ENCODE results near the gene COLEC12.
"Not testable (repeated sequence)": the region's sequence is repeated elsewhere in the genome, so short reads cannot be mapped to it uniquely, and the experiment has no call there.

Gene COLEC12

DNA sequence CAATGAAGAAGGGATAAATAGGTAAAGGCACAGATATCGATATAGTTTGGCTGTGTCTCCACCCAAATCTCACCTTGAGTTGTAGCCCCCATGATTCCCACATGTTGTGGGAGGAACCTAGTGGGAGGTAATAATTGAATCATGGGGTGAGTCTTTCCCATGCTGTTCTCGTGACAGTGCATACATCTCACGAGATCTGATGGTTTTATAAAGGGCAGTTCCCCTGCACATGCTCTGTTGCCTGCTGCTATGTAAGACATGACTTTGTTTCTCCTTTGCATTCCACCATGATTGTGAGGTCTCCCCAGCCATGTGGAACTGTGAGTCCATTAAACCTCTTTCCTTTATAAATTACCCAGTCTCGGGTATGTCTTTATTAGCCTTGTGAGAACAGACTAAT lies 192.4 kb downstream of the COLEC12 start:
- DNase-seq; H3K27ac Mint-ChIP-seq; ATAC-seq (replicated peaks); H3K9me3 Mint-ChIP-seq; H3K4me1 Mint-ChIP-seq; H3K36me3 Mint-ChIP-seq; H3K4me3 Mint-ChIP-seq: not testable (repeated sequence)
- H3K27me3 Mint-ChIP-seq: peaks cover 4 to 17% of the 10 kb centered on the region in 2 donors

DNA sequence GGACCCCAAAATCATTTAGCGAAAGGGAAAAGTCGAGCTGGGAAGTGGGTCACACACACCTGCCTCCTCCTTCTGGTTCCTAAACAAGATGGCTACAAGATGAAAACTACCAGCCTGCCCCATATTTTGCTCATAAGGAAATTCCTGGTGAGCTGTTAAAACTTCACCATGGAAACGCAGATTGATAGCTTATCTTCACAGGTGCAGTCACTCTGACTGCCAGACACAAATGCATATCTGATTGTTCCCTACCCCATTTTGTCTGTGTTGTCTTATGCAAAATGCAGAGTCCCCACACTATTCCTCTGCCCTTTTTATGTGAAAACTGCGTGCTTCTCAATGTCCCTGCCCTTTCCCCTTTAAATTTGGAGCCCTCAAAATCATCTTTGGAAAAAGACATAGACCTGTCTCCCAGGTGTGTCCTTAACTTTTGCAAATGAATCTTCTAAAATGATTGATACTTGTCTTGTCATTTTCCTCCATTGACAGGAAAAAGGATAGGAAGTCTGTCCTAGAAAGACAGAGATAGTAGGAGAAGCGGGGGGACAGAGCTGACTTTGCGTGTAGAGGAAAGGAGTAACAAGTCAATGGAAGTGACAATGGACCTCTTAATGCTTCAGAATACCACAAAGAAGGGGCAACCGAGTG lies 193.8 kb downstream of the COLEC12 start:
- no peak overlapping the region for H3K27ac Mint-ChIP-seq
- no peaks in the 10 kb centered on the region for H3K36me3 Mint-ChIP-seq
- H3K9me3 Mint-ChIP-seq: no peaks in the 10 kb centered on the region
- H3K4me1 Mint-ChIP-seq: no peaks in the 10 kb centered on the region
- H3K4me3 Mint-ChIP-seq: no peak overlapping the region
- H3K27me3 Mint-ChIP-seq: peaks cover 4 to 13% of the 10 kb centered on the region in 2 donors
- no peak for ATAC-seq (replicated peaks)
- DNase-seq: no peak

GRCh38 chr18:305003-305501 lies 195.4 kb downstream of the COLEC12 start:
- DNase-seq: no peak
- H3K27ac Mint-ChIP-seq: no peak overlapping the region
- ATAC-seq (replicated peaks): no peak
- H3K4me3 Mint-ChIP-seq: no peak overlapping the region
- H3K4me1 Mint-ChIP-seq: no peaks in the 10 kb centered on the region
- no peaks in the 10 kb centered on the region for H3K36me3 Mint-ChIP-seq
- H3K27me3 Mint-ChIP-seq: peaks cover 4 to 13% of the 10 kb centered on the region in 2 donors
- no peaks in the 10 kb centered on the region for H3K9me3 Mint-ChIP-seq

GRCh38 chr18:303607-304006 lies 196.9 kb downstream of the COLEC12 start:
- ATAC-seq (replicated peaks) (no peak), DNase-seq (no peak)
- no peak overlapping the region for H3K4me3 Mint-ChIP-seq
- H3K36me3 Mint-ChIP-seq: no peaks in the 10 kb centered on the region
- no peak overlapping the region for H3K27ac Mint-ChIP-seq
- peaks cover 4 to 13% of the 10 kb centered on the region in 2 donors for H3K27me3 Mint-ChIP-seq
- H3K9me3 Mint-ChIP-seq: no peaks in the 10 kb centered on the region
- H3K4me1 Mint-ChIP-seq: no peaks in the 10 kb centered on the region

DNA sequence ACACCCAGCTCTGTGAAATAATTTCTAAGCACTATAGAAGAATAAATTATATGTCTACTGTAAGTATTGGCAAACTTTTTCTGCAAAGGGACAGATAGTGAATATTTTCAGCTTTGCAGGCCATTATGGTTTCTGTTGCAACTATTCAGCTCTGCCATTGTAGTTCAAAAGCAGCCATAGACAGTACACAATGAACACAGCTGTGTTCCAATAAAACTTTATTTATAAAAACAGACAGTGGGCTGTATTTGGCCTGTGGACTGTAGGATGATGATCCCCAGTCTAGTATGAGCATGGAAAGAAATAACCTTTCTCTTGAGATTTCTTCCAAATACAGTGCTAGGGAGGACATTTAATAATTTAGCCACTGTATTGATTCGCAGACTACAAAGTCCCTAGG lies 197.5 kb downstream of the COLEC12 start:
- no peak for DNase-seq

GRCh38 chr18:302097-302496 lies 198.4 kb downstream of the COLEC12 start:
- ATAC-seq (replicated peaks): no peak
- no peaks in the 10 kb centered on the region for H3K9me3 Mint-ChIP-seq
- H3K4me3 Mint-ChIP-seq: no peak overlapping the region
- peaks cover 0 to 9% of the 10 kb centered on the region in 2 donors for H3K27me3 Mint-ChIP-seq
- H3K4me1 Mint-ChIP-seq: no peaks in the 10 kb centered on the region
- no peaks in the 10 kb centered on the region for H3K36me3 Mint-ChIP-seq
- no peak overlapping the region for H3K27ac Mint-ChIP-seq
- no peak for DNase-seq

More for the DNA sequence above, 197.5 kb downstream of the COLEC12 start:
- Mint-ChIP-seq H3K27ac (no peak overlapping the region), H3K9me3 (no peaks in the 10 kb centered on the region), H3K27me3 (peaks cover 4 to 13% of the 10 kb centered on the region in 2 donors), H3K36me3 (no peaks in the 10 kb centered on the region), H3K4me1 (no peaks in the 10 kb centered on the region), H3K4me3 (no peak overlapping the region)
- no peak for ATAC-seq (replicated peaks)

GRCh38 chr18:297936-298335 lies 202.6 kb downstream of the COLEC12 start:
- ATAC-seq (replicated peaks): no peak
- Mint-ChIP-seq H3K9me3 (no peaks in the 10 kb centered on the region), H3K4me1 (no peaks in the 10 kb centered on the region), H3K27ac (no peak overlapping the region), H3K36me3 (no peaks in the 10 kb centered on the region), H3K27me3 (peaks cover 0 to 8% of the 10 kb centered on the region in 2 donors), H3K4me3 (no peak overlapping the region)
- no peak for DNase-seq

- Mint-ChIP-seq H3K36me3 (no peaks in the 10 kb centered on the region), H3K4me1 (no peaks in the 10 kb centered on the region), H3K27ac (no peak overlapping the region), H3K4me3 (no peak overlapping the region), H3K9me3 (no peaks in the 10 kb centered on the region), H3K27me3 (peaks cover 0 to 12% of the 10 kb centered on the region in 2 donors)
- ATAC-seq (replicated peaks) (no peak), DNase-seq (no peak)
Observed at GRCh38 chr18:295756-296490, 204.6 kb downstream of the COLEC12 start.

GRCh38 chr18:294566-294965 lies 205.9 kb downstream of the COLEC12 start:
- Mint-ChIP-seq H3K4me1 (no peaks in the 10 kb centered on the region), H3K9me3 (no peaks in the 10 kb centered on the region), H3K27me3 (peaks cover 6 to 12% of the 10 kb centered on the region in 2 donors), H3K36me3 (no peaks in the 10 kb centered on the region), H3K27ac (no peak overlapping the region), H3K4me3 (no peak overlapping the region)
- ATAC-seq (replicated peaks) (no peak), DNase-seq (no peak)

GRCh38 chr18:293536-293935 lies 207.0 kb downstream of the COLEC12 start:
- Mint-ChIP-seq H3K27ac (no peak overlapping the region), H3K36me3 (no peaks in the 10 kb centered on the region), H3K4me1 (no peaks in the 10 kb centered on the region), H3K4me3 (no peak overlapping the region), H3K9me3 (no peaks in the 10 kb centered on the region), H3K27me3 (peaks cover 6 to 12% of the 10 kb centered on the region in 2 donors)
- no peak for DNase-seq
- ATAC-seq (replicated peaks): no peak

- Mint-ChIP-seq H3K27ac (no peak overlapping the region), H3K4me3 (no peak overlapping the region)
- no peak for DNase-seq
Observed at GRCh38 chr18:292271-292670, 208.2 kb downstream of the COLEC12 start.

DNA sequence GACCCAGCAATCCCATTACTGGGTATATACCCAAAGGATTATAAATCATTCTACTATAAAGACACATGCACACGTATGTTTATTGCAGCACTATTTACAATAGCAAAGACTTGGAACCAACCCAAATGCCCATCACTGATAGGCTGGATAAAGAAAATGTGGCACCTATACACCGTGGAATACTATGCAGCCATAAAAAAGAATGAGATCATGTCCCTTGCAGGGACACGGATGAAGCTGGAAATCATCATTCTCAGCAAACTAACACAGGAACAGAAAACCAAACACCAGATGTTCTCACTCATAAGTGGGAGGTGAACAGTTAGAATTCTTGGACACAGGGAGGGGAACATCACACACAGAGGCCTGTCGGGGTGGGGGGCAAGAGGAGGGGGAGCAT lies 210.5 kb downstream of the COLEC12 start:
- not testable (repeated sequence) for H3K27ac Mint-ChIP-seq; H3K36me3 Mint-ChIP-seq; DNase-seq; H3K4me3 Mint-ChIP-seq; H3K9me3 Mint-ChIP-seq; H3K4me1 Mint-ChIP-seq; ATAC-seq (replicated peaks)
- H3K27me3 Mint-ChIP-seq: peaks cover 6 to 17% of the 10 kb centered on the region in 2 donors

More at GRCh38 chr18:292271-292670, 208.2 kb downstream of the COLEC12 start:
- Mint-ChIP-seq H3K4me1 (no peaks in the 10 kb centered on the region), H3K27me3 (peaks cover 6 to 12% of the 10 kb centered on the region in 2 donors), H3K36me3 (no peaks in the 10 kb centered on the region), H3K9me3 (no peaks in the 10 kb centered on the region)
- ATAC-seq (replicated peaks): no peak

DNA sequence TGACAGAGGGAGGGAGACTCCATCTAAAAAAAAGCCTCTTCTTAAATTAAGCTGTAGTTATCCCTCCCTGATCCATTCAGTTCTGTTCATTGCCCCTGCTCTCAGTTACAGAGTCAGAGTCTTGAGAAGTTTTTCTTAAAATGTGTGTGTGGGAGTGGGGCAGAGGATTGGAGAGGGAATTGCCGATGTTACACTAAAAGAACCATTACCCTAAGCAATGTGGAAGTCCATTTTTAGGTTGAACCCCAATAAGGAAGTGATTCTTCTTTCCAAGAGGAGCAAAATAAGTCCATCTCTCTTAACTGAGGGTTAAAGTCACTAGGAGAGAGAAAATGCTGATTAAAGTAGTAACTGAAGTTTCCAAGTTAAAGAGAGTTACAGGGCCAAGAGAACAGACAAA lies 211.5 kb downstream of the COLEC12 start:
- H3K9me3 Mint-ChIP-seq: no peaks in the 10 kb centered on the region
- ATAC-seq (replicated peaks) (no peak), DNase-seq (no peak)
- H3K27me3 Mint-ChIP-seq: peaks cover 6 to 14% of the 10 kb centered on the region in 2 donors
- no peak overlapping the region for H3K27ac Mint-ChIP-seq
- no peak overlapping the region for H3K4me3 Mint-ChIP-seq
- no peaks in the 10 kb centered on the region for H3K36me3 Mint-ChIP-seq
- no peaks in the 10 kb centered on the region for H3K4me1 Mint-ChIP-seq

GRCh38 chr18:286515-287310 lies 213.8 kb downstream of the COLEC12 start:
- no peak for DNase-seq
- no peaks in the 10 kb centered on the region for H3K9me3 Mint-ChIP-seq
- H3K36me3 Mint-ChIP-seq: no peaks in the 10 kb centered on the region
- ATAC-seq (replicated peaks): no peak
- H3K4me3 Mint-ChIP-seq: no peak overlapping the region
- H3K27me3 Mint-ChIP-seq: peaks cover 9 to 10% of the 10 kb centered on the region in 2 donors
- H3K4me1 Mint-ChIP-seq: no peaks in the 10 kb centered on the region
- H3K27ac Mint-ChIP-seq: no peak overlapping the region
